ENCODE results near the gene CD300E.

DNA sequence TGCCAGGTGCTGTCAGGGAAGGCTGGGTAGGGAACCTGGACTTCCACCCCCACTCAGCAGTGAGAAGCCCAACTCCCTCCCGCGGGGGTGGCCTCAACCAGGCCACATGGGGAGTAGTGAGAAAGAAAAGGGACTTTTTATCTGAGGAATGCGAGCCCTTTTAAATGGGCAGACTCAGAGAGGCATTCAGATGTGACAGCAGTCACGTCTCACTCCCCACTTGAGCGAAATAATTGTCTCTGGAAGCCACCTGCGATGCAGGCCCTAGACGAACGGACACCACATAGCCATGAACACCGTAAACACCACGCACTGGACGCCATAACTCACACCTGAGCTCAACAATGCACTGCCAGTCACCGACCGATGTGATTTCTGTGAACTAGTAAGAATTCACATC lies 11.9 kb upstream of the CD300E start:
- TF ChIP-seq, protein P1, sequence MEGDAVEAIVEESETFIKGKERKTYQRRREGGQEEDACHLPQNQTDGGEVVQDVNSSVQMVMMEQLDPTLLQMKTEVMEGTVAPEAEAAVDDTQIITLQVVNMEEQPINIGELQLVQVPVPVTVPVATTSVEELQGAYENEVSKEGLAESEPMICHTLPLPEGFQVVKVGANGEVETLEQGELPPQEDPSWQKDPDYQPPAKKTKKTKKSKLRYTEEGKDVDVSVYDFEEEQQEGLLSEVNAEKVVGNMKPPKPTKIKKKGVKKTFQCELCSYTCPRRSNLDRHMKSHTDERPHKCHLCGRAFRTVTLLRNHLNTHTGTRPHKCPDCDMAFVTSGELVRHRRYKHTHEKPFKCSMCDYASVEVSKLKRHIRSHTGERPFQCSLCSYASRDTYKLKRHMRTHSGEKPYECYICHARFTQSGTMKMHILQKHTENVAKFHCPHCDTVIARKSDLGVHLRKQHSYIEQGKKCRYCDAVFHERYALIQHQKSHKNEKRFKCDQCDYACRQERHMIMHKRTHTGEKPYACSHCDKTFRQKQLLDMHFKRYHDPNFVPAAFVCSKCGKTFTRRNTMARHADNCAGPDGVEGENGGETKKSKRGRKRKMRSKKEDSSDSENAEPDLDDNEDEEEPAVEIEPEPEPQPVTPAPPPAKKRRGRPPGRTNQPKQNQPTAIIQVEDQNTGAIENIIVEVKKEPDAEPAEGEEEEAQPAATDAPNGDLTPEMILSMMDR (IDR thresholded peaks at IDR 0.05) = no peak
- TF ChIP-seq POLR2A (IDR thresholded peaks at IDR 0.05) = no peak
